ENCODE results near the gene CSF2RB. TPM values are rescaled to one million over a fixed set of nuclear protein-coding genes. Genes with fewer than 3 reads are reported as not detected.

The CSF2RB gene
- polyA plus RNA-seq, 1 experiment = not detected

GRCh38 chr22:36867695-36868094 is 45.7 kb upstream of the CSF2RB start:
- H3K4me3 ChIP-seq (ENCODE audit: low read depth, low read length) = no peak overlapping the region
- POLR2A ChIA-PET = no interaction called here
- no peaks in the 10 kb centered on the region for H3K9me3 ChIP-seq (ENCODE audit: control insufficient read depth, insufficient read depth, low read length)
- H3K27me3 ChIP-seq (ENCODE audit: control insufficient read depth, insufficient read depth, low read length) = peaks cover 2% of the 10 kb centered on the region
- CTCF ChIA-PET = interaction anchor here (1.6 kb wide), 1 partner anchor 11 kb away, joined by 3 read pairs; no protein-coding TSS in a partner anchor
- no peak for TF ChIP-seq CTCF (IDR thresholded peaks at IDR 0.05; ENCODE audit: low read depth, low read length)
- no peak for DNase-seq (ENCODE audit: low read depth, low spot score)
- no peak overlapping the region for H3K27ac ChIP-seq (ENCODE audit: low read depth, low read length)

- ChIA-PET CTCF (interaction anchor here (1.4 kb wide), 1 partner anchor 12 kb away, joined by 9 read pairs; no protein-coding TSS in a partner anchor), POLR2A (no interaction called here)
- H3K27ac ChIP-seq (ENCODE audit: low read depth, low read length) = no peak overlapping the region
- peaks cover 2% of the 10 kb centered on the region for H3K27me3 ChIP-seq (ENCODE audit: control insufficient read depth, insufficient read depth, low read length)
- H3K9me3 ChIP-seq (ENCODE audit: control insufficient read depth, insufficient read depth, low read length) = no peaks in the 10 kb centered on the region
- H3K4me3 ChIP-seq (ENCODE audit: low read depth, low read length) = no peak overlapping the region
- TF ChIP-seq CTCF (IDR thresholded peaks at IDR 0.05; ENCODE audit: low read depth, low read length) = no peak
- DNase-seq (ENCODE audit: low read depth, low spot score) = no peak
These were observed 44.8 kb upstream of the CSF2RB start for GRCh38 chr22:36868546-36869181.

- Histone ChIP-seq H3K4me3 (ENCODE audit: low read depth, low read length) (no peak overlapping the region), H3K9me3 (ENCODE audit: control insufficient read depth, insufficient read depth, low read length) (no peaks in the 10 kb centered on the region), H3K27me3 (ENCODE audit: control insufficient read depth, insufficient read depth, low read length) (peaks cover 2% of the 10 kb centered on the region), H3K27ac (ENCODE audit: low read depth, low read length) (no peak overlapping the region)
- TF ChIP-seq CTCF (IDR thresholded peaks at IDR 0.05; ENCODE audit: low read depth, low read length) = no peak
- ChIA-PET CTCF (interaction anchor here (1.3 to 1.4 kb wide), 2 partner anchors 14 kb away, joined by 5 to 9 read pairs; no protein-coding TSS in a partner anchor), POLR2A (no interaction called here)
- no peak for DNase-seq (ENCODE audit: low read depth, low spot score)
These were observed 43.2 kb upstream of the CSF2RB start for GRCh38 chr22:36870250-36870649.

GRCh38 chr22:36871669-36872081 is 41.8 kb upstream of the CSF2RB start:
- no peak overlapping the region for H3K4me3 ChIP-seq (ENCODE audit: low read depth, low read length)
- POLR2A ChIA-PET = no interaction called here

More at GRCh38 chr22:36871669-36872081, 41.8 kb upstream of the CSF2RB start:
- TF ChIP-seq CTCF (IDR thresholded peaks at IDR 0.05; ENCODE audit: low read depth, low read length) = no peak
- CTCF ChIA-PET = interaction anchor here (0.9 to 1.3 kb wide), 3 partner anchors 15 to 16 kb away, joined by 3 to 5 read pairs (median 5); no protein-coding TSS in a partner anchor
- DNase-seq (ENCODE audit: low read depth, low spot score) = no peak
- Histone ChIP-seq H3K9me3 (ENCODE audit: control insufficient read depth, insufficient read depth, low read length) (no peaks in the 10 kb centered on the region), H3K27ac (ENCODE audit: low read depth, low read length) (no peak overlapping the region), H3K27me3 (ENCODE audit: control insufficient read depth, insufficient read depth, low read length) (peaks cover 2% of the 10 kb centered on the region)
